Endodermal cell (in vitro differentiated cells): ENCODE results near the gene NDUFB11. TPM values are rescaled to one million over a fixed set of nuclear protein-coding genes. Genes with fewer than 3 reads are reported as not detected.

Source experiments
- DNase-seq: peaks from one replicate; pipeline ENCODE4 v3.0.0-alpha.2; 2017
- H3K27ac ChIP-seq: 2 replicates; pipeline ENCODE4 v1.5.1; 2013; ENCODE audit warnings: mild to moderate bottlenecking, low read depth, low read length, moderate library complexity
- H3K27me3 ChIP-seq: 2 replicates; pipeline ENCODE4 v1.6.1; 2013; ENCODE audit warnings: mild to moderate bottlenecking, low read length, moderate library complexity; ENCODE audit not compliant: insufficient read depth, control insufficient read depth, poor library complexity, severe bottlenecking
- H3K36me3 ChIP-seq: 2 replicates; pipeline ENCODE4 v1.7.0; 2013; ENCODE audit warnings: mild to moderate bottlenecking, low read length, moderate library complexity; ENCODE audit not compliant: control insufficient read depth, insufficient read depth
- H3K4me1 ChIP-seq: one replicate; pipeline ENCODE4 v1.7.0; 2013; ENCODE audit warnings: low read length; ENCODE audit not compliant: control insufficient read depth, insufficient read depth
- H3K4me3 ChIP-seq: 2 replicates; pipeline ENCODE4 v1.5.1; 2013; ENCODE audit warnings: mild to moderate bottlenecking, low read length, moderate library complexity
- H3K9ac ChIP-seq: 2 replicates; pipeline ENCODE4 v1.6.1; 2013; ENCODE audit warnings: mild to moderate bottlenecking, low read length, moderate library complexity; ENCODE audit not compliant: poor library complexity, severe bottlenecking; ENCODE audit errors: extremely low read depth
- H3K9me3 ChIP-seq: 2 replicates; pipeline ENCODE4 v1.6.1; 2013; ENCODE audit warnings: mild to moderate bottlenecking, low read length, moderate library complexity; ENCODE audit not compliant: control insufficient read depth
- H3K27ac Mint-ChIP-seq: 2 replicates; pipeline ENCODE4 v1.8.0; 2020; ENCODE audit warnings: mixed read lengths
- H3K27me3 Mint-ChIP-seq: 2 replicates; pipeline ENCODE4 v1.8.0; 2021; ENCODE audit warnings: mild to moderate bottlenecking, mixed read lengths; ENCODE audit not compliant: insufficient read depth
- H3K36me3 Mint-ChIP-seq: 2 replicates; pipeline ENCODE4 v1.8.0; 2020; ENCODE audit warnings: low read depth, mixed read lengths
- H3K4me1 Mint-ChIP-seq: 2 replicates; pipeline ENCODE4 v1.8.0; 2020; ENCODE audit warnings: mixed read lengths
- H3K4me3 Mint-ChIP-seq: 2 replicates; pipeline ENCODE4 v1.8.0; 2020; ENCODE audit warnings: mild to moderate bottlenecking, moderate library complexity, mixed read lengths
- H3K9me3 Mint-ChIP-seq: 2 replicates; pipeline ENCODE4 v1.8.0; 2020; ENCODE audit warnings: mild to moderate bottlenecking, mixed read lengths
- CTCF ChIP-seq: fragments of 200-600 bp; sonication (generic); conservative IDR thresholded peaks from 2 replicates; pipeline ENCODE4 v1.5.0; 2021; ENCODE audit warnings: antibody characterized with exemption, mild to moderate bottlenecking
- WGBS, 2 experiments: methylation state at CpG; one replicate each; pipeline versions ENCODE4 v1.1.5 to v1.1.7; 2013; ENCODE audit warnings: missing lambda C conversion rate in 2 of 2, mixed read lengths in 1 of 2; ENCODE audit not compliant: insufficient coverage in 1 of 2, insufficient read length in 1 of 2; 5-methylcytosine and 5-hydroxymethylcytosine counted together
- total RNA-seq, 2 donors: library from RNA; stranded (reverse); fragmentation: NEBNext Ultra II Directional in 1 of 2; extraction: Animal tissue kit (Norgen Biotek cat#: 25700) in 1 of 2; gene quantifications; 2 replicates in 1 of 2; 3 replicates in 1 of 2; pipeline ENCODE4 v1.2.1, GENCODE V29; 2021

NDUFB11 gene
- total RNA-seq, 2 donors from 2014 or later, result 86.1 to 108 TPM

- no peaks in the 10 kb centered on the region for H3K27me3 ChIP-seq
- Mint-ChIP-seq H3K4me3 (peak overlapping the region; percentile 95), H3K27me3 (no peaks in the 10 kb centered on the region), H3K36me3 (peaks cover 21% of the 10 kb centered on the region), H3K9me3 (peaks cover 59% of the 10 kb centered on the region), H3K4me1 (no peaks in the 10 kb centered on the region), H3K27ac (peak overlapping the region; percentile 10)
- WGBS, 2 experiments, result 39% methylated on average over 10 of the region's 10 CpGs; no CpG with 5 or more reads in 1 of the 2 experiments
- no peaks in the 10 kb centered on the region for H3K9me3 ChIP-seq
- no peak for DNase-seq
- peak overlapping the region; percentile 80 for H3K9ac ChIP-seq
- H3K4me3 ChIP-seq, result peak overlapping the region; percentile 87
- H3K4me1 ChIP-seq, result no peaks in the 10 kb centered on the region
- no peak for TF ChIP-seq CTCF
- no peak overlapping the region for H3K27ac ChIP-seq
- H3K36me3 ChIP-seq, result peaks cover 9% of the 10 kb centered on the region
Observed at GRCh38 chrX:47146121-47146935, 1.8 kb upstream of the NDUFB11 start.

DNA sequence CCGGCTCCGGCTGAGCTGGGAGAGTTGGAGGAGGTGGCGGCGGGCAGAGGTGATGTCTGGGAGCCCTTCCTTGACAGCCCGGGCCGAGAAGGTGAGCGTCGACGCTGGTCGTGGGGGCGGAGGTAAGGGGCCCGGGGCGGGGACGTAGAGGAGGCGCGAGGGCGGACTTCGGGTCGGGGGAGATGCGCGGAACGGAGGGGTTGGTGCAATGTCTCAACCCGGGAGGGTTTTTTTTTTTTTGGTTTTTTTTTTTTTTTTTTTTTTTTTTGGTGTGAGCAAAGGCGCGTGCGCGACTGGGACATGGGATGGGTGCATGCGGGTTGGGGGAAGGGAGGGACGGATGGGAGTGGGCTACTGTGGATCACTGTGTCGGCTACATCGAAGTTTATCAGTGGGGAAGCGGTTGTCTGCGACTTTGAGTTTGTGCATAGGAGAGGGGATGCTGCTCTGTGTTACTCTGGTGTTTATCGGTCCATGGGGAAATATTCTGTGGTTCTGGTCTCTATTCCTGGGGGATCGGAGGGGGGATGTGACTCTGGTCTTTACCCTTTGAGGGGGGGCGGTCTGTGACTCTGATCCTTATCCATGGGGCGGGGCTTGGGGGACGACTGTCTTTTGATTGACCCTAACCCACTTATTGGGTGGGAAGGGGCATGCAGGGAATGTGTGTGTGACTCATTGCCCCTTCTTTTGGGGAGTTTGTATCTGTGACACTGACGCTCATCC, 1.1 kb upstream of the NDUFB11 start:
- Histone ChIP-seq H3K27ac (peak overlapping the region; percentile 91), H3K9me3 (no peaks in the 10 kb centered on the region), H3K36me3 (peaks cover 3% of the 10 kb centered on the region), H3K4me1 (no peaks in the 10 kb centered on the region), H3K27me3 (no peaks in the 10 kb centered on the region), H3K9ac (peak overlapping the region; percentile 80), H3K4me3 (peak overlapping the region; percentile 87)
- no peaks in the 10 kb centered on the region for H3K4me1 Mint-ChIP-seq
- peak overlapping the region; percentile 96 for H3K27ac Mint-ChIP-seq
- no peak for DNase-seq
- peaks cover 59% of the 10 kb centered on the region for H3K9me3 Mint-ChIP-seq
- H3K27me3 Mint-ChIP-seq, result no peaks in the 10 kb centered on the region
- 2% methylated on average over 28 of the region's 39 CpGs; no CpG with 5 or more reads in 1 of the 2 experiments for WGBS, 2 experiments
- no peak for TF ChIP-seq CTCF
- peak overlapping the region; percentile 95 for H3K4me3 Mint-ChIP-seq
- peaks cover 24% of the 10 kb centered on the region for H3K36me3 Mint-ChIP-seq

GRCh38 chrX:47143894-47144625, 442 bp downstream of the NDUFB11 start:
- Mint-ChIP-seq H3K36me3 (peaks cover 23% of the 10 kb centered on the region), H3K4me1 (no peaks in the 10 kb centered on the region), H3K4me3 (peak overlapping the region; percentile 95), H3K27me3 (no peaks in the 10 kb centered on the region), H3K9me3 (peaks cover 63% of the 10 kb centered on the region), H3K27ac (peak overlapping the region; percentile 93)
- TF ChIP-seq CTCF, result no peak
- H3K36me3 ChIP-seq, result no peaks in the 10 kb centered on the region
- DNase-seq, result no peak
- H3K27me3 ChIP-seq, result no peaks in the 10 kb centered on the region
- peak overlapping the region; percentile 80 for H3K9ac ChIP-seq
- H3K4me3 ChIP-seq, result peak overlapping the region; percentile 87
- WGBS, 2 experiments, result 9 to 26% methylated on average over 7 to 44 of the region's 46 CpGs
- no peaks in the 10 kb centered on the region for H3K4me1 ChIP-seq
- no peaks in the 10 kb centered on the region for H3K9me3 ChIP-seq
- H3K27ac ChIP-seq, result peak overlapping the region; percentile 95
